ENCODE measurements around the gene MAD1L1. TPM values are rescaled to one million over a fixed set of nuclear protein-coding genes. Genes with fewer than 3 reads are reported as not detected.

Gene MAD1L1
- total and polyA plus RNA-seq, 8 donors: 21.4 to 58.8 (median 22.5) TPM

DNA sequence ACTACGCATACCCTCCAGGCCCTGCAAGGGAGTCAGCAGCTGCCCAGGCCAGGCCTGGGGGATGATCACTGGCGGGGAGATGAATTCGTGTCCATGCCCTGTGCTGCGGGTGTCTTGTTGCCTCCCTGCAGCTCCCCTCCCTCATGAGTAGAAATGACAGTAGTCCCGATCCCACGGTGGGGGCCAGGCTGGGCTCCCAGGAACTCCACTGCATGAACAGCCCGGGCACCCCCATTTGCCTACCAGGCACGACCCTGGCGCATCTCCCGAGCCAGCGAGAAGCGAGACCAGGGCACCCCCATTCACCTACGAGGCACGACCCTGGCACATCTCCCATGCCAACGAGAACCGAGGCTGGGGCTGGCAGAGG lies 316.2 kb downstream of the MAD1L1 start:
- peak overlapping the region in 1 of 2 donors; percentile 69 for H3K27ac ChIP-seq
- peak in 1 of 4 donors; percentile 75 for DNase-seq
- H3K4me1 ChIP-seq: peaks cover 0 to 53% of the 10 kb centered on the region in 2 donors
- no peaks in the 10 kb centered on the region for H3K9me3 ChIP-seq
- intact Hi-C loops (cut with DNase I): no loop called here
- peaks cover 0 to 7% of the 10 kb centered on the region in 2 donors for H3K36me3 ChIP-seq
- no peaks in the 10 kb centered on the region for H3K27me3 ChIP-seq
- TF ChIP-seq, protein P1, sequence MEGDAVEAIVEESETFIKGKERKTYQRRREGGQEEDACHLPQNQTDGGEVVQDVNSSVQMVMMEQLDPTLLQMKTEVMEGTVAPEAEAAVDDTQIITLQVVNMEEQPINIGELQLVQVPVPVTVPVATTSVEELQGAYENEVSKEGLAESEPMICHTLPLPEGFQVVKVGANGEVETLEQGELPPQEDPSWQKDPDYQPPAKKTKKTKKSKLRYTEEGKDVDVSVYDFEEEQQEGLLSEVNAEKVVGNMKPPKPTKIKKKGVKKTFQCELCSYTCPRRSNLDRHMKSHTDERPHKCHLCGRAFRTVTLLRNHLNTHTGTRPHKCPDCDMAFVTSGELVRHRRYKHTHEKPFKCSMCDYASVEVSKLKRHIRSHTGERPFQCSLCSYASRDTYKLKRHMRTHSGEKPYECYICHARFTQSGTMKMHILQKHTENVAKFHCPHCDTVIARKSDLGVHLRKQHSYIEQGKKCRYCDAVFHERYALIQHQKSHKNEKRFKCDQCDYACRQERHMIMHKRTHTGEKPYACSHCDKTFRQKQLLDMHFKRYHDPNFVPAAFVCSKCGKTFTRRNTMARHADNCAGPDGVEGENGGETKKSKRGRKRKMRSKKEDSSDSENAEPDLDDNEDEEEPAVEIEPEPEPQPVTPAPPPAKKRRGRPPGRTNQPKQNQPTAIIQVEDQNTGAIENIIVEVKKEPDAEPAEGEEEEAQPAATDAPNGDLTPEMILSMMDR (IDR thresholded peaks at IDR 0.05): no peak
- no peak overlapping the region for H3K4me3 ChIP-seq
- ATAC-seq: no peak

- Histone ChIP-seq H3K4me1 (peaks cover 0 to 53% of the 10 kb centered on the region in 2 donors), H3K4me3 (no peak overlapping the region), H3K27ac (peak overlapping the region in 1 of 2 donors; percentile 69), H3K36me3 (peaks cover 0 to 7% of the 10 kb centered on the region in 2 donors), H3K27me3 (no peaks in the 10 kb centered on the region), H3K9me3 (no peaks in the 10 kb centered on the region)
- peak in 2 of 4 donors; percentile 77 to 85 for DNase-seq
- TF ChIP-seq, protein P1 (IDR thresholded peaks at IDR 0.05): no peak
- peak; percentile 39 for ATAC-seq
- intact Hi-C loops (cut with DNase I): no loop called here
Observed at GRCh38 chr7:1915956-1916600, 316.7 kb downstream of the MAD1L1 start.

DNA sequence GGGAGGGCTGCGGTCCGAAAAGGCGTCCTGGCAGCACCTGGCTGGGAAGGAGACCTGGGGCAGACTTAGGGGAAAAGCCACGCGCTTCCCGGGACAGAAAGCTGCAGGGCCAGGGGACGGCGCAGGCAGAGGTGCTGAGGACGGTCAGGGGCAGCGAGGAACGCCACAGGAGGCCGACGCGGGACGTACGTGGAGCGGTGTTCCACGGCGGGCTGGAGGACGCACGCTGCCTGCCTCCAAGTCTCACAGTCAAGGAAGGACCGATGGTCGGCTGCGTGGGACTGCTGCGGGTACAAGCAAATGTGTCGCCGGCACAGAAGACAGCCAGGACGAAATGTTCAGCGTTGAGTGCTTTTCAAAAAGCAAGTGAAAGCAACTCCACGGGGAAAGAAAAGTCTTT lies 317.4 kb downstream of the MAD1L1 start:
- intact Hi-C loops (cut with DNase I): no loop called here
- H3K36me3 ChIP-seq: peaks cover 0 to 7% of the 10 kb centered on the region in 2 donors

DNA sequence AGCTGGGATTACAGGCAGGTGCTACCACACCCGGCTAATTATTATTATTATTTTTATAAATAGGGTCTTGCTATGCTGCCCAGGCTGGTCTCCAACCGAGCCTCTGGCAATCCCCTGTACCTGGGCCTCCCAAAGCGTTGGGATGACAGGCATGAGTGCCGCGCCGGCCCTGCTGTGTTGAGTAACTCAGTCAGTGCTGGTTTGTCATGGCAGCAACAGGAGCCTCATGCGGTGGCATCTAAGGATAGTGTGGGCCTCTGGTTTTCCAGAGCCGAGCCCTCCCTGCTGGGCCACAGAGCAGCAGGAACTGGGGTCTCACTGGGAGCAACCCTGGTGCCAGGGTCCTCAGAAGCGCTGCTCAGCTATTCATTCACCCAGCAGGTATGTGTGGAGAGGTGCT lies 318.0 kb downstream of the MAD1L1 start:
- no peak for ATAC-seq
- TF ChIP-seq, protein P1 (IDR thresholded peaks at IDR 0.05): no peak
- Histone ChIP-seq H3K36me3 (peaks cover 0 to 9% of the 10 kb centered on the region in 2 donors), H3K4me3 (no peak overlapping the region), H3K9me3 (no peaks in the 10 kb centered on the region), H3K4me1 (peaks cover 0 to 40% of the 10 kb centered on the region in 2 donors), H3K27me3 (no peaks in the 10 kb centered on the region), H3K27ac (no peak overlapping the region)
- DNase-seq: peak in 1 of 4 donors; percentile 66
- intact Hi-C loops (cut with DNase I): no loop called here

More for the DNA sequence above, 317.4 kb downstream of the MAD1L1 start:
- DNase-seq: peak in 1 of 4 donors; percentile 78
- TF ChIP-seq, protein P1 (IDR thresholded peaks at IDR 0.05): no peak
- no peak for ATAC-seq
- Histone ChIP-seq H3K27ac (no peak overlapping the region), H3K27me3 (no peaks in the 10 kb centered on the region), H3K4me3 (no peak overlapping the region), H3K4me1 (peaks cover 0 to 45% of the 10 kb centered on the region in 2 donors), H3K9me3 (no peaks in the 10 kb centered on the region)

DNA sequence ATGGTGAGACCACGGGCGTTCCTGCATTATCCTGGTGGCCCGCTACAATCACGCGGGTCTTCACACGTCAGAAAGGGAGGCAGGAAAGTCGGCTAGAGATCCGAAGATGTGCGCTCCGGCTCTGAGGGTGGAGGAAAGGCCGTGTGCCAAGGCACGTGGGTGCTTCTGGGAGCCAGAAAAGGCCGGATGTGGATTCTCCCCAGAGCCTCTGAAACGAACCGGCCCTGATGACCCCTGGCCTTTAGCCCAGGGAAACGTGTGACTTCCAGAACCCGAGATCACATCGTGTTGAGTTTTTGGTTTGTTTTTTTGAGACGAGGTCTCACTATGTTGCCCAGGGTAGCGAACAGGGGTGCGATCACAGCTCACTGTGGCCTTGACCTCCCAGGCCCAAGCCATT lies 318.4 kb downstream of the MAD1L1 start:
- DNase-seq: peak in 1 of 4 donors; percentile 45
- TF ChIP-seq, protein P1 (IDR thresholded peaks at IDR 0.05): no peak
- H3K9me3 ChIP-seq: no peaks in the 10 kb centered on the region
- peaks cover 0 to 35% of the 10 kb centered on the region in 2 donors for H3K4me1 ChIP-seq
- intact Hi-C loops (cut with DNase I): no loop called here
- H3K27ac ChIP-seq: no peak overlapping the region
- peaks cover 0 to 13% of the 10 kb centered on the region in 2 donors for H3K36me3 ChIP-seq
- no peaks in the 10 kb centered on the region for H3K27me3 ChIP-seq
- ATAC-seq: no peak
- H3K4me3 ChIP-seq: no peak overlapping the region

Measured in left lung (tissue), 10 donors.